Endothelial cell of umbilical vein (primary cell): ENCODE measurements around the gene TBX20. TPM values are rescaled to one million over a fixed set of nuclear protein-coding genes. Genes with fewer than 3 reads are reported as not detected.

Experiments
- BruUV-seq: library from RNA; stranded (reverse); fragments of 400-500 nt; replicated peaks from 2 replicates; lab custom pipeline; 2021; lab: Mats Ljungman, UMichigan
- CTCF ChIA-PET: fragments of 300-600, 350-600 bp; sonication (Branson Sonifier 250); formaldehyde crosslinking; loops from one replicate; lab custom pipeline; 2021; ENCODE audit warnings: antibody characterized with exemption, inconsistent platforms; lab: Charles Lee
- POLR2A ChIA-PET: fragments of 300-600, 350-600 bp; sonication (Branson Sonifier 250); formaldehyde crosslinking; loops from one replicate; lab custom pipeline; 2021; ENCODE audit warnings: antibody characterized with exemption, inconsistent platforms; lab: Charles Lee
- DNase-seq: peaks from one replicate; pipeline ENCODE4 v3.0.0-alpha.2; 2011; ENCODE audit warnings: low read depth, low spot score
- FAIRE-seq: peaks from 2 replicates; lab custom pipeline; 2011; peaks lifted over from hg19 to GRCh38; lab: Jason Lieb, UNC
- H2AFZ ChIP-seq: 2 replicates; pipeline ENCODE4 v1.6.0; 2012; ENCODE audit warnings: low read depth, low read length, control low read depth, inconsistent platforms
- H3K27ac ChIP-seq: 2 replicates; pipeline ENCODE4 v1.5.1; 2011; ENCODE audit warnings: low read depth, mild to moderate bottlenecking, control low read depth, low read length, moderate library complexity; ENCODE audit not compliant: insufficient read depth
- H3K27me3 ChIP-seq, 2 experiments: 2 replicates each; pipeline versions ENCODE4 v1.6.0 to v1.6.1; 2011; ENCODE audit warnings: low read length in 2 of 2, mixed read lengths in 1 of 2; ENCODE audit not compliant: control insufficient read depth in 2 of 2, insufficient read depth in 2 of 2
- H3K36me3 ChIP-seq, 2 experiments: 2 replicates in 1 of 2; 3 replicates in 1 of 2; pipeline ENCODE4 v1.5.1; 2011; ENCODE audit warnings: low read length in 2 of 2, mild to moderate bottlenecking in 1 of 2, moderate library complexity in 1 of 2; ENCODE audit not compliant: control insufficient read depth in 2 of 2, insufficient read depth in 2 of 2; ENCODE audit errors: extremely low read depth in 1 of 2
- H3K4me1 ChIP-seq: 3 replicates; pipeline ENCODE4 v1.5.1; 2011; ENCODE audit warnings: mild to moderate bottlenecking, low read length; ENCODE audit not compliant: control insufficient read depth, insufficient read depth; ENCODE audit errors: extremely low read depth
- H3K4me2 ChIP-seq: 2 replicates; pipeline ENCODE4 v1.6.1; 2011; ENCODE audit warnings: low read length, control low read depth, mixed read lengths; ENCODE audit not compliant: insufficient read depth
- H3K4me3 ChIP-seq, 3 experiments: fragments of 200-600 bp in 1 of 3; sonication (generic), shearing (Covaris generic) in 1 of 3; replicated peaks in 1 of 3; 2 replicates each; pipeline ENCODE4 v1.5.1; 2011 to 2016; ENCODE audit warnings: control low read depth in 3 of 3, low read length in 3 of 3, mild to moderate bottlenecking in 2 of 3, inconsistent platforms in 1 of 3, low read depth in 1 of 3, moderate library complexity in 1 of 3; ENCODE audit not compliant: insufficient read depth in 1 of 3
- H3K79me2 ChIP-seq: 2 replicates; pipeline ENCODE4 v1.6.0; 2012; ENCODE audit warnings: low read length, inconsistent platforms; ENCODE audit not compliant: control insufficient read depth, insufficient read depth
- H3K9ac ChIP-seq: replicated peaks from 2 replicates; pipeline ENCODE3; 2011; ENCODE audit warnings: low read length, control low read depth; ENCODE audit not compliant: insufficient read depth; ENCODE audit errors: extremely low read depth
- H3K9me1 ChIP-seq: replicated peaks from 3 replicates; pipeline ENCODE4 v1.6.0; 2011; ENCODE audit warnings: mild to moderate bottlenecking, low read length; ENCODE audit not compliant: control insufficient read depth, insufficient read depth; ENCODE audit errors: extremely low read depth
- H3K9me3 ChIP-seq: replicated peaks from 2 replicates; pipeline ENCODE4 v1.5.1; 2012; ENCODE audit warnings: low read length, inconsistent platforms; ENCODE audit not compliant: control insufficient read depth, insufficient read depth
- H4K20me1 ChIP-seq: replicated peaks from 2 replicates; pipeline ENCODE3; 2011; ENCODE audit warnings: mild to moderate bottlenecking, low read length; ENCODE audit not compliant: control insufficient read depth, insufficient read depth; ENCODE audit errors: extremely low read depth
- EZH2 ChIP-seq: IDR thresholded peaks from 2 replicates; pipeline ENCODE4 v1.6.1; 2012; ENCODE audit warnings: borderline replicate concordance, low read depth, mild to moderate bottlenecking, moderate library complexity, low read length, inconsistent platforms; ENCODE audit not compliant: severe bottlenecking
- FOS ChIP-seq: IDR thresholded peaks from 2 replicates; pipeline ENCODE4 v1.6.1; 2011; ENCODE audit warnings: mild to moderate bottlenecking, low read length, moderate library complexity, borderline replicate concordance; ENCODE audit not compliant: insufficient read depth
- GATA2 ChIP-seq: IDR thresholded peaks from 2 replicates; pipeline ENCODE4 v1.7.0; 2011; ENCODE audit warnings: low read depth, mild to moderate bottlenecking, moderate library complexity, mixed read lengths, low read length; ENCODE audit not compliant: insufficient read length, insufficient read depth
- JUN ChIP-seq: IDR thresholded peaks from 2 replicates; pipeline ENCODE4 v1.6.1; 2011; ENCODE audit warnings: borderline replicate concordance, low read depth; ENCODE audit not compliant: insufficient read length, insufficient read depth
- POLR2A ChIP-seq: IDR thresholded peaks from 2 replicates; pipeline ENCODE4 v1.6.1; 2012; ENCODE audit warnings: low read depth, mild to moderate bottlenecking, control low read depth, low read length
- POLR2AphosphoS5 ChIP-seq: IDR thresholded peaks from 2 replicates; pipeline ENCODE4 v1.6.1; 2012; ENCODE audit warnings: low read depth, mild to moderate bottlenecking, control low read depth, low read length, moderate library complexity; ENCODE audit not compliant: insufficient read depth
- dilution Hi-C: fragments of 300-500 bp; cut with MboI; formaldehyde crosslinking; loops from one replicate; pipeline ENCODE4 v1.15.0; 2019; ENCODE audit warnings: low sequenced_read_pairs; ENCODE audit not compliant: extremely low pct_ligation_motif_present
- intact Hi-C: fragments of 100-400 bp; cut with micrococcal nuclease; formaldehyde crosslinking; loops from one replicate; pipeline ENCODE4 v1.10.0; 2022
- polyA plus RNA-seq, 4 experiments: library from polyadenylated mRNA; depleted of rRNA in 3 of 4; stranded (reverse) in 3 of 4; unstranded in 1 of 4; fragments of >200 nt; gene quantifications; 2 replicates each; pipeline versions ENCODE4 v1.2.1 to v1.2.3, GENCODE V29; 2011 to 2012; ENCODE audit warnings: missing spikeins in 1 of 4
- total RNA-seq: library from RNA; stranded (reverse); gene quantifications from 2 replicates; pipeline ENCODE4 v1.2.3, GENCODE V29; 2021
- TF ChIP-seq, protein P1 (sequence below): IDR thresholded peaks from 2 replicates; pipeline ENCODE4 v1.6.1; 2011; ENCODE audit not compliant: insufficient read depth, insufficient read length
- TF ChIP-seq, protein P2 (sequence below), 2 donors: IDR thresholded peaks; 1 replicate in 1 of 2; 2 replicates in 1 of 2; pipeline ENCODE4 v1.5.1; 2011; ENCODE audit warnings: low read length in 2 of 2, mild to moderate bottlenecking in 2 of 2, moderate library complexity in 2 of 2, control low read depth in 1 of 2, inconsistent platforms in 1 of 2, low read depth in 1 of 2; ENCODE audit not compliant: insufficient read depth in 1 of 2; ENCODE audit errors: extremely low read depth in 1 of 2

Gene TBX20
- total and polyA plus RNA-seq, 2 donors (not counting 3 experiments of a cell fraction or from before 2014, with no cell fraction given): not detected

DNA sequence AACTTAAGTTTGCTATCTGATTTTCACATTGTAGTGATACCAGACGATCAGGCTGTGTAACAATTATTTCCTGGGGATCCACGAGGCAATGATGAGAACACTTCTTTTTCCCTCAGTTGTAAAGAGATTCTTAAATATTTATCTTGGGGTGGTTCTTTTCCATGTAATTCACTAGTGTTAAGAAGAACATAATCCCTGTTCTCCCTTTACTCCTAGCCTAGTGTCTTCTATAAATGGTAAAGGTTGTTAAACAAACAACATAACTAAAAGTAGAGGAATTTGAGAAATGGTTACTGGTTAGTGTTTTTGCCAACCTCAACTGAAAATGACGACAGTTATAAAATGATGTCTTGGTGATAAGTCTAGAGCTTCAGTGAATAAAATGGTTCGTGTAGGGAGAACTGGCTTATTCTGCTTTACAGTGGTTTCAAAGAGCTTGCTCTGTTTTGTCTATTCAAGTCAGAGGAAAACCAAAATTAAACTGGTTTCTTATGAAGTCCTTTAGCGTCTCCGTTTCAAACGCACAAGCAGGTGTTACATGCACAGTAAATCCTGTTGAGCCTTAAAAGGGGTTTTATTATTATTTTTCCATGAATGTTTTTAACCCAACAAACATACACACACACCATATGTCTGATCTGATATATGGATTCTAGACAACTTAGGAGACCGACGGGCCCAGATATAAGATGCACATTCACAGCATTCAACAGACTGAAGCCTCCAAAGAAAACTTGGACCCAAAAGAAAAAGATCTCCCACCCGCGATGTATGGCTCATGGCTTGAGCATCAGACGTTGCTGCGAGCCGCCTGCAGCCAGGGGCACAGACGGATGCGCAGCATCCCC is 1.1 kb downstream of the TBX20 start:
- peak; percentile 55 for FAIRE-seq
- ChIA-PET POLR2A (no interaction called here), CTCF (no interaction called here)
- H4K20me1 ChIP-seq: no peaks in the 10 kb centered on the region
- DNase-seq: no peak
- H3K9me1 ChIP-seq: no peaks in the 10 kb centered on the region
- H3K79me2 ChIP-seq: no peaks in the 10 kb centered on the region
- no peak overlapping the region for H3K4me2 ChIP-seq
- intact Hi-C loops (loop anchor here (10.0 kb wide), 1 partner anchor 798 kb away; no protein-coding TSS in a partner anchor), dilution Hi-C loops (no loop called here)
- H3K9ac ChIP-seq: no peak overlapping the region
- H3K36me3 ChIP-seq: no peaks in the 10 kb centered on the region
- BruUV-seq: no TSS peak
- peaks cover 87 to 100% of the 10 kb centered on the region in 2 experiments for H3K27me3 ChIP-seq
- no peak for TF ChIP-seq FOS
- peaks cover 12% of the 10 kb centered on the region for H3K4me1 ChIP-seq
- H2AFZ ChIP-seq: no peak overlapping the region
- no peak overlapping the region for H3K27ac ChIP-seq
- no peak overlapping the region for H3K4me3 ChIP-seq
- no peaks in the 10 kb centered on the region for H3K9me3 ChIP-seq

DNA sequence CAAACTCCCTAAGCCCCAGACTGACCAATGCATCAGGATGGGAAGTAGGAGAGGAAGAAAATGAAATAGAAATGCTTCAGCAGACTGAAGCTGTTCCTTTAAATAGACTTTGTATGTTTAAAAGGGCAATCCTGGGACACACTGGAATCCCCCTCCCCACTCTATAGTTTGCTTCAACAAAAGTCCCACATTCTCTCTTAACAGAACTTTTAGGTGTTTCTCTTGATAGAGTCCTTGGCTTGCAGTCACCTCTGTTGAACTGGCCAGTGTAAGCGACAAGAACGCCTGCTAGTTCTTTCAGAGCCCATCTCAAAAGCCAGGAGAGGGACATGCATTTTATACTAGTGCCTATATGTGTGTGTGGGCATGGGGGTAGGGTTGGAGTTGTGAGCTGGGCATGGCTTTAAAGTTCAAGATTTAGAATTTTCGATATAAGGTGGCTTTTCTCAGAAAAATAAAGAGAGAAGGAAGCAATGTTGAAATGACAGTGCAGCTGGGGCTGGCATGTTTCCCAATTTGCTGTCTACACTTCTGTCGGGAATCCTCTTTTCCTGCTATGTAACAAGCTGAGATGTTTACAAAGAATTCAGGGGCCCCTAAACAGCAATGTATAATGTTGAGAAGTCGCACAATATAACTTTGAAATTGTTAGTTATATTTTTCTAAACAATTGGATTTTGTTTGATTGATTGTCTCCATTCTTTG is 2.1 kb downstream of the TBX20 start:
- no TSS peak for BruUV-seq
- H3K9ac ChIP-seq: no peak overlapping the region
- no peaks in the 10 kb centered on the region for H4K20me1 ChIP-seq
- intact Hi-C loops (loop anchor here (10.0 kb wide), 1 partner anchor 797 kb away; no protein-coding TSS in a partner anchor), dilution Hi-C loops (no loop called here)
- FAIRE-seq (no peak), DNase-seq (no peak)
- no peaks in the 10 kb centered on the region for H3K9me3 ChIP-seq
- POLR2A ChIA-PET: no interaction called here
- H3K4me1 ChIP-seq: peaks cover 12% of the 10 kb centered on the region
- H3K79me2 ChIP-seq: no peaks in the 10 kb centered on the region
- TF ChIP-seq EZH2 (peak; percentile 70), GATA2 (no peak), POLR2A (no peak), JUN (no peak), POLR2AphosphoS5 (no peak), FOS (no peak)
- TF ChIP-seq, protein P1, sequence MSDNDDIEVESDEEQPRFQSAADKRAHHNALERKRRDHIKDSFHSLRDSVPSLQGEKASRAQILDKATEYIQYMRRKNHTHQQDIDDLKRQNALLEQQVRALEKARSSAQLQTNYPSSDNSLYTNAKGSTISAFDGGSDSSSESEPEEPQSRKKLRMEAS: no peak
- TF ChIP-seq, protein P2, sequence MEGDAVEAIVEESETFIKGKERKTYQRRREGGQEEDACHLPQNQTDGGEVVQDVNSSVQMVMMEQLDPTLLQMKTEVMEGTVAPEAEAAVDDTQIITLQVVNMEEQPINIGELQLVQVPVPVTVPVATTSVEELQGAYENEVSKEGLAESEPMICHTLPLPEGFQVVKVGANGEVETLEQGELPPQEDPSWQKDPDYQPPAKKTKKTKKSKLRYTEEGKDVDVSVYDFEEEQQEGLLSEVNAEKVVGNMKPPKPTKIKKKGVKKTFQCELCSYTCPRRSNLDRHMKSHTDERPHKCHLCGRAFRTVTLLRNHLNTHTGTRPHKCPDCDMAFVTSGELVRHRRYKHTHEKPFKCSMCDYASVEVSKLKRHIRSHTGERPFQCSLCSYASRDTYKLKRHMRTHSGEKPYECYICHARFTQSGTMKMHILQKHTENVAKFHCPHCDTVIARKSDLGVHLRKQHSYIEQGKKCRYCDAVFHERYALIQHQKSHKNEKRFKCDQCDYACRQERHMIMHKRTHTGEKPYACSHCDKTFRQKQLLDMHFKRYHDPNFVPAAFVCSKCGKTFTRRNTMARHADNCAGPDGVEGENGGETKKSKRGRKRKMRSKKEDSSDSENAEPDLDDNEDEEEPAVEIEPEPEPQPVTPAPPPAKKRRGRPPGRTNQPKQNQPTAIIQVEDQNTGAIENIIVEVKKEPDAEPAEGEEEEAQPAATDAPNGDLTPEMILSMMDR (IDR thresholded peaks at IDR 0.05; ENCODE audit: extremely low read depth in 1 of 2, insufficient read depth in 1 of 2, low read depth in 1 of 2, low read length in 2 of 2): no peak
- H3K27me3 ChIP-seq: peaks cover 80 to 98% of the 10 kb centered on the region in 2 experiments
- H3K4me3 ChIP-seq: no peak overlapping the region
- H3K9me1 ChIP-seq: no peaks in the 10 kb centered on the region
- CTCF ChIA-PET: no interaction called here
- no peak overlapping the region for H3K4me2 ChIP-seq
- H2AFZ ChIP-seq: no peak overlapping the region
- H3K27ac ChIP-seq: no peak overlapping the region
- H3K36me3 ChIP-seq: no peaks in the 10 kb centered on the region
